Measurements from ENCODE around the gene SLC35B1.
A peak's percentile ranks its signal among the peaks of the same experiment; 100 is the strongest.

The SLC35B1 gene

GRCh38 chr17:49715717-49716279, 8.0 kb upstream of the SLC35B1 start:
- Histone ChIP-seq H3K4me2 (ENCODE audit: low read length) (no peak overlapping the region), H3K4me3 (ENCODE audit: low read length) (no peak overlapping the region), H3K27me3 (ENCODE audit: control insufficient read depth, insufficient read depth, low read length) (no peaks in the 10 kb centered on the region), H3K9me3 (replicated peaks; ENCODE audit: low read length) (no peaks in the 10 kb centered on the region), H3K9ac (ENCODE audit: low read depth, low read length) (no peak overlapping the region), H3K4me1 (ENCODE audit: control insufficient read depth, insufficient read depth, low read length) (peaks cover 12% of the 10 kb centered on the region), H3K36me3 (ENCODE audit: insufficient read depth, low read length) (no peaks in the 10 kb centered on the region)

DNA sequence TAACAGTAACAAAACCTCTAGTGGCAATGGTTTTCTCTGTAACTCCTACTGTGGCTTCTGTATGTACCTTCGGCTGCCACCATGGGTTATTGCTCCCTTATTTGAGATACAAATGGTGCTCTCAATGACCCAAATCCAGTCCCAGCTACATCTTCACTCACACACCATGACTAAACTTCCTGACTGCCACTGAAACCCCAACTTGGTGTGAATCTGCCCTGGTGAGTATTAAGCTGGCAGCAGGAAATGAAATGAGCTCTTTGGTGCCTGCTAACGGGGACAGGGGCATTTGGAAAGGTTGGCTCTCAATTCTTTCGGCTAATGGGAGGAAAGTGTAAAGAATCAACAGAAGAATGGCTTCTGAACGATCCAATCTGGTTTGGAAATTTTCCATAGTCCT, 7.5 kb upstream of the SLC35B1 start:
- Histone ChIP-seq H3K9me3 (replicated peaks; ENCODE audit: low read length) (no peaks in the 10 kb centered on the region), H3K36me3 (ENCODE audit: insufficient read depth, low read length) (no peaks in the 10 kb centered on the region), H3K4me1 (ENCODE audit: control insufficient read depth, insufficient read depth, low read length) (peaks cover 12% of the 10 kb centered on the region)

DNA sequence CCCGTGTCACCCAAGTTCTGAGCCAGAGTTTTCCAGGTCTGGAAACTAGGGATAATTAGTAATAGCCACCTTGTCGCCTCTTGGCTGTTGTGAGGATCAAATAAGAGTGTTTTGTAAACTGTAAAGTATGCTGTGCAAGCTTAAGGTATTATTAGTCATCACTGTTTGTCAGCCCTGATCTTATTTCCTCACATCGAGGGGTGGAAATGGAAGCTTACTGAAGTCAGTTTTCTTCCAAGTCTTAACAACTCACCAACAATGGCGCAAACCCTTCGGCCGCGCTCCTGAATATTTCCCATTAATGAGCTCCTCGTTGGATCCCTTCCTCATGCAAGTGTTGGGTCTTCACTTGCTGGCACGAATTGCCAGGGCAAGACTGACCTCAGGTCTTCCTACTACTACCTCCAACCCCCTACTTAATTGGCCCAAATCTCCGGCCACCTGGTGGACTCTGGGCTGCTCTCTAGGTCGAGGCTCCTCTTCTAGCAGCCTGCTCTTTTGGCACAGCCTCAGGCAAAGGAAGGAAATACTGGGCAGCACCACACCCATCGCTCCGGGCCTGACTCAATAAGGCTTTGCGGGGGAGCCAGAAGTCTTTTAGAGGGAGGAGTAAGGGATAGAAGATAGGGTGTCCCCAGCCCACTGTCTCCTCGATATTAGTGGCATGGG, 885 bp upstream of the SLC35B1 start:
- Histone ChIP-seq H3K27me3 (ENCODE audit: control insufficient read depth, insufficient read depth, low read length) (no peaks in the 10 kb centered on the region), H3K4me2 (ENCODE audit: low read length) (peak overlapping the region; percentile 83), H3K9me3 (replicated peaks; ENCODE audit: low read length) (no peaks in the 10 kb centered on the region), H3K36me3 (ENCODE audit: insufficient read depth, low read length) (peaks cover 24% of the 10 kb centered on the region), H3K9ac (ENCODE audit: low read depth, low read length) (peak overlapping the region; percentile 94), H3K4me3 (ENCODE audit: low read length) (peak overlapping the region; percentile 75), H3K4me1 (ENCODE audit: control insufficient read depth, insufficient read depth, low read length) (peaks cover 18% of the 10 kb centered on the region)

More for the DNA sequence above, 7.5 kb upstream of the SLC35B1 start:
- Histone ChIP-seq H3K9ac (ENCODE audit: low read depth, low read length) (no peak overlapping the region), H3K27me3 (ENCODE audit: control insufficient read depth, insufficient read depth, low read length) (no peaks in the 10 kb centered on the region), H3K4me3 (ENCODE audit: low read length) (no peak overlapping the region), H3K4me2 (ENCODE audit: low read length) (no peak overlapping the region)

- peak overlapping the region; percentile 94 for H3K9ac ChIP-seq (ENCODE audit: low read depth, low read length)
- H3K36me3 ChIP-seq (ENCODE audit: insufficient read depth, low read length) = peaks cover 35% of the 10 kb centered on the region
- peak overlapping the region; percentile 83 for H3K4me2 ChIP-seq (ENCODE audit: low read length)
- peak overlapping the region; percentile 75 for H3K4me3 ChIP-seq (ENCODE audit: low read length)
- H3K27me3 ChIP-seq (ENCODE audit: control insufficient read depth, insufficient read depth, low read length) = no peaks in the 10 kb centered on the region
- peaks cover 18% of the 10 kb centered on the region for H3K4me1 ChIP-seq (ENCODE audit: control insufficient read depth, insufficient read depth, low read length)
- no peaks in the 10 kb centered on the region for H3K9me3 ChIP-seq (replicated peaks; ENCODE audit: low read length)
These were observed 537 bp downstream of the SLC35B1 start for GRCh38 chr17:49707246-49707607.

DNA sequence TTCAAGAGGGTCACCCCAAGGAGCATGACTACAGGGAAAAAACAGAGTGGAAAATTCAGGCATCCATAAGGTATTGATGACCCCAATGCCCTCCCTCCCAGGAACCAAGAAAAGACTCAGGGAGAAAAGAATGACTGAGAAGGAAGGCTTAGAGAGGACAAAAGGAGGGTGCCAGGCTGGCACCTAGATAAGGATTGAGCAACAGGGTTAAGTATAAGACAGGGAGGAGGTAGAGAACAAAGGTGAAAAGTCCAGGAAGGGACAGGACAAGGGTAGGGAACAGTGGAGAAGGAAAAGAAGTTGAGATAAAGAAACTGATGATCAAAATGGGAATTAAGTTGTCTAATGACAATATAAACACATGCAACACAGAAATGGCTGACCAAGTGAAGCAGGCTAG, 2.5 kb downstream of the SLC35B1 start:
- Histone ChIP-seq H3K4me3 (ENCODE audit: low read length) (no peak overlapping the region), H3K9me3 (replicated peaks; ENCODE audit: low read length) (no peaks in the 10 kb centered on the region), H3K4me1 (ENCODE audit: control insufficient read depth, insufficient read depth, low read length) (peaks cover 18% of the 10 kb centered on the region), H3K27me3 (ENCODE audit: control insufficient read depth, insufficient read depth, low read length) (no peaks in the 10 kb centered on the region), H3K4me2 (ENCODE audit: low read length) (no peak overlapping the region), H3K36me3 (ENCODE audit: insufficient read depth, low read length) (peaks cover 53% of the 10 kb centered on the region), H3K9ac (ENCODE audit: low read depth, low read length) (no peak overlapping the region)

DNA sequence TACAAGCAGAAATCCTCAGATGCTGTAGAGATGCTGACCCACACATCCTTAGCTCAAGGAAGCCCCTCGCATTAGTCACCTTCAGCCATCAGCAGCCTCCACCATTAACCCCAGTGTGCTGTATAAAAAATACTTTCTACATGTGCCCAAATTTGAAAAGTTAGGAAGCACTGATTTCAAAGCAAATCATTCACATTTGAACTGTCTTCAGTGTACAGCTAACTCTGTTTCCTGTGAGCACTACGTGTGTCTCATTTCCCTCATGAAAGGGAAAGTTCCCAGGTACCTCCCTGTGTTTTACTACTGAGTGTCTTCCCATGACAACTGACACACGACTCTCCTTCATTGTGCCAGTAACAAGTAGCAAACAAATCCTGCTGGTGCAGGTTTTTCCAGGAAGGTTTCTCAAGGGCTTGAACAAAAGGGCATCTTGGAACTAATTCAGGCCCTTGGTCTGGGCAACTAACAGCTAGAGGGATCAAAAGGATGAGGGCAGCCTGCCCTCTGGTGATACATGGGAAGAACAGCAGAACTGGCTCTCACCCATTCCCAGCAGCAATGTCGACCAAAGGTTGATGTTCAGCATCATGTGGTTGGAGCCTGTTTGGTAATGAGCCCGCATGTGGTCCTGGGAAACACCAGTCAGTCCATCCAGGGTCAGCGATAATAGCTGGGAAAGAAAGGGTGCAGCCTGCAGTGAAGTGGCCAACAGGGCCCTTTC, 4.0 kb downstream of the SLC35B1 start:
- H3K9me3 ChIP-seq (replicated peaks; ENCODE audit: low read length) = no peaks in the 10 kb centered on the region
- no peak overlapping the region for H3K9ac ChIP-seq (ENCODE audit: low read depth, low read length)
- peaks cover 12% of the 10 kb centered on the region for H3K4me1 ChIP-seq (ENCODE audit: control insufficient read depth, insufficient read depth, low read length)
- H3K4me3 ChIP-seq (ENCODE audit: low read length) = no peak overlapping the region
- no peaks in the 10 kb centered on the region for H3K27me3 ChIP-seq (ENCODE audit: control insufficient read depth, insufficient read depth, low read length)
- no peak overlapping the region for H3K4me2 ChIP-seq (ENCODE audit: low read length)
- H3K36me3 ChIP-seq (ENCODE audit: insufficient read depth, low read length) = peaks cover 60% of the 10 kb centered on the region

DNA sequence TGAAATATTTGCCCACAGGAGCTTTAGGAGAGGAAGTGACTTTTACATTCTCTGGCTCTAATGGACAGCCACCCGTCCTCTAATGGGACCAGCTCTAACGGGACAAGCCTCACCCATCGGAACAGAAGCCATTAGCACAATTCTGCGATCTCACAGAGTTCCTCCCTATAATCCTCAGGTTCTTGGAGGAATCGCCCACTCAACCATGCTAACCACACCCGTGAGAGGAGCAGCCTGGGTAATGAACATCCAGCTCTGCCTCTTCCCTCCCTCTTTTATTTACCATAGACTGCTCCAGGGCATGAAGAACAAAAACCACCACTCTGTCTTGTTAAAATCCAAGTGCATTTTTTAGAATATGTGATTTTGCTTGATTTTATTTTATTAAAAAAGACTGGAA, 6.8 kb downstream of the SLC35B1 start:
- Histone ChIP-seq H3K4me1 (ENCODE audit: control insufficient read depth, insufficient read depth, low read length) (peaks cover 4% of the 10 kb centered on the region), H3K4me2 (ENCODE audit: low read length) (no peak overlapping the region), H3K9me3 (replicated peaks; ENCODE audit: low read length) (no peaks in the 10 kb centered on the region), H3K9ac (ENCODE audit: low read depth, low read length) (no peak overlapping the region), H3K36me3 (ENCODE audit: insufficient read depth, low read length) (peaks cover 58% of the 10 kb centered on the region), H3K4me3 (ENCODE audit: low read length) (no peak overlapping the region), H3K27me3 (ENCODE audit: control insufficient read depth, insufficient read depth, low read length) (no peaks in the 10 kb centered on the region)

GRCh38 chr17:49699966-49700575, 7.7 kb downstream of the SLC35B1 start:
- Histone ChIP-seq H3K9ac (ENCODE audit: low read depth, low read length) (no peak overlapping the region), H3K9me3 (replicated peaks; ENCODE audit: low read length) (no peaks in the 10 kb centered on the region), H3K27me3 (ENCODE audit: control insufficient read depth, insufficient read depth, low read length) (no peaks in the 10 kb centered on the region), H3K4me2 (ENCODE audit: low read length) (no peak overlapping the region), H3K4me3 (ENCODE audit: low read length) (no peak overlapping the region), H3K4me1 (ENCODE audit: control insufficient read depth, insufficient read depth, low read length) (peaks cover 4% of the 10 kb centered on the region), H3K36me3 (ENCODE audit: insufficient read depth, low read length) (peaks cover 50% of the 10 kb centered on the region)

GRCh38 chr17:49698005-49698404, 9.8 kb downstream of the SLC35B1 start:
- no peak overlapping the region for H3K4me2 ChIP-seq (ENCODE audit: low read length)
- H3K36me3 ChIP-seq (ENCODE audit: insufficient read depth, low read length) = peaks cover 29% of the 10 kb centered on the region
- no peaks in the 10 kb centered on the region for H3K9me3 ChIP-seq (replicated peaks; ENCODE audit: low read length)
- peaks cover 4% of the 10 kb centered on the region for H3K4me1 ChIP-seq (ENCODE audit: control insufficient read depth, insufficient read depth, low read length)
- no peak overlapping the region for H3K4me3 ChIP-seq (ENCODE audit: low read length)
- H3K27me3 ChIP-seq (ENCODE audit: control insufficient read depth, insufficient read depth, low read length) = no peaks in the 10 kb centered on the region
- no peak overlapping the region for H3K9ac ChIP-seq (ENCODE audit: low read depth, low read length)

- no peak overlapping the region for H3K9ac ChIP-seq (ENCODE audit: low read depth, low read length)
- no peak overlapping the region for H3K4me2 ChIP-seq (ENCODE audit: low read length)
- peaks cover 4% of the 10 kb centered on the region for H3K4me1 ChIP-seq (ENCODE audit: control insufficient read depth, insufficient read depth, low read length)
- no peaks in the 10 kb centered on the region for H3K27me3 ChIP-seq (ENCODE audit: control insufficient read depth, insufficient read depth, low read length)
- H3K4me3 ChIP-seq (ENCODE audit: low read length) = no peak overlapping the region
- peaks cover 17% of the 10 kb centered on the region for H3K36me3 ChIP-seq (ENCODE audit: insufficient read depth, low read length)
- no peaks in the 10 kb centered on the region for H3K9me3 ChIP-seq (replicated peaks; ENCODE audit: low read length)
These were observed 11.5 kb downstream of the SLC35B1 start for GRCh38 chr17:49696233-49696761.

GRCh38 chr17:49695698-49696232, 12.0 kb downstream of the SLC35B1 start:
- no peaks in the 10 kb centered on the region for H3K9me3 ChIP-seq (replicated peaks; ENCODE audit: low read length)
- H3K9ac ChIP-seq (ENCODE audit: low read depth, low read length) = no peak overlapping the region
- H3K4me1 ChIP-seq (ENCODE audit: control insufficient read depth, insufficient read depth, low read length) = peaks cover 4% of the 10 kb centered on the region
- no peak overlapping the region for H3K4me2 ChIP-seq (ENCODE audit: low read length)
- H3K27me3 ChIP-seq (ENCODE audit: control insufficient read depth, insufficient read depth, low read length) = no peaks in the 10 kb centered on the region
- H3K36me3 ChIP-seq (ENCODE audit: insufficient read depth, low read length) = peaks cover 11% of the 10 kb centered on the region
- H3K4me3 ChIP-seq (ENCODE audit: low read length) = no peak overlapping the region
